H9 (cell line): ENCODE results near the gene APOA4. TPM values are rescaled to one million over a fixed set of nuclear protein-coding genes. Genes with fewer than 3 reads are reported as not detected.
A peak's percentile ranks its signal among the peaks of the same experiment; 100 is the strongest.
"Not testable (repeated sequence)": the region's sequence is repeated elsewhere in the genome, so short reads cannot be mapped to it uniquely, and the experiment has no call there.

Source experiments
- DNase-seq: peaks from one replicate; pipeline ENCODE4 v3.0.0-alpha.2; 2017
- H2AFZ ChIP-seq: one replicate; pipeline ENCODE4 v1.6.1; 2013; ENCODE audit warnings: mild to moderate bottlenecking, low read length, control low read depth, moderate library complexity
- H2AK5ac ChIP-seq: 2 replicates; pipeline ENCODE4 v1.6.1; 2013; ENCODE audit warnings: low read length, control low read depth, mixed read lengths; ENCODE audit not compliant: insufficient read length
- H2BK120ac ChIP-seq: one replicate; pipeline ENCODE4 v1.6.1; 2013; ENCODE audit warnings: low read depth, mild to moderate bottlenecking, low read length, control low read depth, inconsistent platforms; ENCODE audit not compliant: poor library complexity, severe bottlenecking
- H2BK12ac ChIP-seq: 2 replicates; pipeline ENCODE4 v1.6.1; 2013; ENCODE audit warnings: low read length, control low read depth, mixed read lengths, low read depth; ENCODE audit not compliant: insufficient read length
- H2BK15ac ChIP-seq: 2 replicates; pipeline ENCODE4 v1.6.1; 2013; ENCODE audit warnings: low read depth, low read length, control low read depth
- H2BK20ac ChIP-seq: one replicate; pipeline ENCODE4 v1.6.1; 2013; ENCODE audit warnings: low read depth, mild to moderate bottlenecking, low read length, control low read depth, inconsistent platforms; ENCODE audit not compliant: poor library complexity, severe bottlenecking
- H2BK5ac ChIP-seq: 2 replicates; pipeline ENCODE4 v1.6.1; 2013; ENCODE audit warnings: low read length, control low read depth, mixed read lengths; ENCODE audit not compliant: insufficient read length
- H3K14ac ChIP-seq: 2 replicates; pipeline ENCODE4 v1.6.1; 2013; ENCODE audit warnings: low read length, control low read depth; ENCODE audit not compliant: insufficient read depth
- H3K18ac ChIP-seq: 2 replicates; pipeline ENCODE4 v1.6.1; 2013; ENCODE audit warnings: low read depth, mild to moderate bottlenecking, mixed read lengths, low read length, control low read depth; ENCODE audit not compliant: insufficient read length
- H3K23ac ChIP-seq: 2 replicates; pipeline ENCODE4 v1.6.1; 2013; ENCODE audit warnings: low read length, control low read depth, mixed read lengths, low read depth; ENCODE audit not compliant: insufficient read length
- H3K23me2 ChIP-seq: 2 replicates; pipeline ENCODE4 v1.6.1; 2013; ENCODE audit warnings: low read depth, mild to moderate bottlenecking, mixed read lengths, low read length, control low read depth; ENCODE audit not compliant: insufficient read length, poor library complexity, severe bottlenecking
- H3K27ac ChIP-seq: 2 replicates; pipeline ENCODE4 v1.5.1; 2013; ENCODE audit warnings: low read length, control low read depth, mixed read lengths, low read depth; ENCODE audit not compliant: insufficient read length
- H3K27me3 ChIP-seq: 2 replicates; pipeline ENCODE4 v1.6.1; 2013; ENCODE audit warnings: low read length, control low read depth, inconsistent platforms; ENCODE audit not compliant: insufficient read depth
- H3K4ac ChIP-seq: 2 replicates; pipeline ENCODE4 v1.6.1; 2013; ENCODE audit warnings: low read depth, mild to moderate bottlenecking, control low read depth, inconsistent platforms, low read length, moderate library complexity
- H3K4me1 ChIP-seq: 2 replicates; pipeline ENCODE4 v1.6.1; 2013; ENCODE audit warnings: low read length, control low read depth, inconsistent platforms; ENCODE audit not compliant: insufficient read depth
- H3K4me2 ChIP-seq: 2 replicates; pipeline ENCODE4 v1.6.1; 2013; ENCODE audit warnings: low read length, control low read depth, mixed read lengths; ENCODE audit not compliant: insufficient read length, insufficient read depth
- H3K56ac ChIP-seq: 2 replicates; pipeline ENCODE4 v1.6.1; 2013; ENCODE audit warnings: low read depth, mild to moderate bottlenecking, mixed read lengths, low read length, control low read depth; ENCODE audit not compliant: insufficient read length
- H3K79me1 ChIP-seq: 2 replicates; pipeline ENCODE4 v1.6.1; 2013; ENCODE audit warnings: low read depth, mild to moderate bottlenecking, moderate library complexity, low read length, control low read depth, inconsistent platforms; ENCODE audit not compliant: insufficient read depth, poor library complexity, severe bottlenecking
- H3K79me2 ChIP-seq: 2 replicates; pipeline ENCODE4 v1.6.1; 2013; ENCODE audit warnings: low read length, control low read depth, inconsistent platforms; ENCODE audit not compliant: insufficient read depth
- H3K9ac ChIP-seq: 2 replicates; pipeline ENCODE4 v1.6.1; 2013; ENCODE audit warnings: low read length, control low read depth, mixed read lengths; ENCODE audit not compliant: insufficient read length; ENCODE audit errors: extremely low read depth
- H3K9me3 ChIP-seq: one replicate; pipeline ENCODE4 v1.6.1; 2013; ENCODE audit warnings: low read depth, low read length, inconsistent platforms; ENCODE audit not compliant: control insufficient read depth
- H3T11ph ChIP-seq: one replicate; pipeline ENCODE4 v1.6.1; 2013; ENCODE audit warnings: mild to moderate bottlenecking, low read length, control low read depth, inconsistent platforms
- H4K20me1 ChIP-seq: one replicate; pipeline ENCODE4 v1.6.1; 2013; ENCODE audit not compliant: control insufficient read depth, insufficient read length, insufficient read depth
- H4K5ac ChIP-seq: 2 replicates; pipeline ENCODE4 v1.6.1; 2013; ENCODE audit warnings: low read depth, mild to moderate bottlenecking, mixed read lengths, low read length, control low read depth; ENCODE audit not compliant: insufficient read length
- H4K8ac ChIP-seq: replicated peaks from 2 replicates; pipeline ENCODE4 v1.6.1; 2013; ENCODE audit warnings: low read length, control low read depth, mixed read lengths, low read depth; ENCODE audit not compliant: insufficient read length
- H4K91ac ChIP-seq: 2 replicates; pipeline ENCODE4 v1.6.1; 2013; ENCODE audit warnings: low read depth, mild to moderate bottlenecking, moderate library complexity, mixed read lengths, low read length, control low read depth; ENCODE audit not compliant: insufficient read length
- H3K27ac Mint-ChIP-seq, 3 experiments: 2 replicates in 2 of 3; 3 replicates in 1 of 3; pipeline ENCODE4 v1.8.0; 2020 to 2021; ENCODE audit warnings: mixed read lengths in 3 of 3, mild to moderate bottlenecking in 1 of 3, moderate library complexity in 1 of 3
- H3K27me3 Mint-ChIP-seq: 2 replicates; pipeline ENCODE4 v1.8.0; 2021; ENCODE audit warnings: low read depth, mild to moderate bottlenecking, moderate library complexity, mixed read lengths
- H3K36me3 Mint-ChIP-seq, 3 experiments: 2 replicates in 2 of 3; 3 replicates in 1 of 3; pipeline ENCODE4 v1.8.0; 2020 to 2021; ENCODE audit warnings: low read depth in 3 of 3, mixed read lengths in 3 of 3; ENCODE audit not compliant: insufficient read depth in 1 of 3
- H3K4me1 Mint-ChIP-seq, 2 experiments: 2 replicates each; pipeline ENCODE4 v1.8.0; 2020; ENCODE audit warnings: mixed read lengths in 2 of 2
- H3K4me3 Mint-ChIP-seq, 2 experiments: 2 replicates in 1 of 2; 3 replicates in 1 of 2; pipeline ENCODE4 v1.8.0; 2020 to 2021; ENCODE audit warnings: mild to moderate bottlenecking in 2 of 2, mixed read lengths in 2 of 2, moderate library complexity in 1 of 2
- H3K9me3 Mint-ChIP-seq, 2 experiments: 2 replicates in 1 of 2; 3 replicates in 1 of 2; pipeline ENCODE4 v1.8.0; 2020; ENCODE audit warnings: mild to moderate bottlenecking in 2 of 2, mixed read lengths in 2 of 2, moderate library complexity in 1 of 2
- WGBS: extraction: QIAGEN DNeasy Blood & Tissue Kit; methylation state at CpG from one replicate; pipeline ENCODE4 v1.1.7; 2013; ENCODE audit warnings: missing lambda C conversion rate, low lambda C conversion rate, mixed read lengths; ENCODE audit not compliant: insufficient read length; ENCODE audit errors: extremely low coverage; 5-methylcytosine and 5-hydroxymethylcytosine counted together
- total RNA-seq: library from RNA; stranded (reverse); gene quantifications from 2 replicates; pipeline ENCODE4 v1.2.1, GENCODE V29; 2021
- TF ChIP-seq, protein P1 (sequence below): fragments of 200-600 bp; sonication (generic); conservative IDR thresholded peaks from 3 replicates; pipeline ENCODE4 v1.8.0; 2021; ENCODE audit warnings: antibody characterized with exemption, mild to moderate bottlenecking

The APOA4 gene
- total RNA-seq, 1 experiment from 2014 or later: not detected

DNA sequence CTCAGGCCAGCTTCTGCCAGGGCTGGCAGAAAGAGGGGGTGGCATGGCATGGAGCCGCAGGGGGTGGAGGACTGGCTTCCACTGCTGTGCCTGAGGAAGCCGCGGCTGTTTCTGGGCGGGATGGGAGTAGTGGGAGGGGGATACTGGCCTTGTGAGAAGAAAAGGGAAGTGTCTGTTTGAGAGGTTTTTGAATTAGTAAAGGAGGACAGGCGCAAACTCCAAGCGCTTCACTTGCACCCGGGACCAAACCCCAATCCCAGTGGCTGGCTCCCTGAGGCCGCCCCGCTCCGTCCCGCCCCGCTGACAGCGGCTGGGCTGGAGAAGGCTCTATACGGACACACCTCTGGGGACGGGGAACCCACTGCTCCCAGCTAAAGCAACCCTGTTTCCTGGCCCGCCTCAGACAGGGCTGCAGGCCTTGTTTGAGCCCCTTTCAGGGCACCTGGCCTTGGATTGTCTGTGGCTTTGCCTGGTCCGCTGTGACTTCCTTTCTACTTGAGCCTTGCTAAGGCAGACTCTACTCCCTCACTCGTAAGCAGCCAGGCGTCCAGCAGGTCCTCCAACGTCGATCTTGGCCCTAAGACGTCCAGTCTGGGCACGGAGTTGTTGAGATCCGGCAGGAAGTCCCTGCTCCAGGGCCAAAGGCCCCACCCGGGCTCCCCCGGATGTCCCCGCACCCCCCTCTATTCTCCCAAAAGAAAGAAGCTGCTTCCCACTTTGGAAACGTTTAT, 12.1 kb upstream of the APOA4 start:
- Histone ChIP-seq H3K27me3 (no peaks in the 10 kb centered on the region), H2BK15ac (no peak overlapping the region), H4K8ac (no peak overlapping the region), H3K4me1 (no peaks in the 10 kb centered on the region), H3K14ac (peak overlapping the region; percentile 54), H3K56ac (no peak overlapping the region), H2AFZ (no peak overlapping the region), H3K9me3 (no peaks in the 10 kb centered on the region), H3K18ac (no peak overlapping the region), H3K27ac (no peak overlapping the region), H3T11ph (no peak overlapping the region), H3K79me1 (no peaks in the 10 kb centered on the region), H2BK20ac (no peak overlapping the region), H3K4me2 (peak overlapping the region; percentile 74), H3K9ac (no peak overlapping the region), H2BK120ac (no peak overlapping the region), H4K91ac (no peak overlapping the region), H3K23me2 (peaks cover 6% of the 10 kb centered on the region), H2BK5ac (no peak overlapping the region), H2BK12ac (no peak overlapping the region), H3K4ac (no peak overlapping the region), H4K5ac (no peak overlapping the region), H4K20me1 (no peaks in the 10 kb centered on the region), H2AK5ac (no peak overlapping the region), H3K79me2 (no peaks in the 10 kb centered on the region), H3K23ac (no peak overlapping the region)
- peak overlapping the region; percentile 48 to 64; a peak in 4 of 5 replicates for H3K4me3 Mint-ChIP-seq
- DNase-seq: peak; percentile 56
- H3K27ac Mint-ChIP-seq: no peak overlapping the region
- H3K9me3 Mint-ChIP-seq: peaks cover 3 to 5% of the 10 kb centered on the region in 2 experiments; a peak in 3 of 5 replicates
- no CpG with 5 or more reads among the region's 28 CpGs for WGBS
- TF ChIP-seq, protein P1, sequence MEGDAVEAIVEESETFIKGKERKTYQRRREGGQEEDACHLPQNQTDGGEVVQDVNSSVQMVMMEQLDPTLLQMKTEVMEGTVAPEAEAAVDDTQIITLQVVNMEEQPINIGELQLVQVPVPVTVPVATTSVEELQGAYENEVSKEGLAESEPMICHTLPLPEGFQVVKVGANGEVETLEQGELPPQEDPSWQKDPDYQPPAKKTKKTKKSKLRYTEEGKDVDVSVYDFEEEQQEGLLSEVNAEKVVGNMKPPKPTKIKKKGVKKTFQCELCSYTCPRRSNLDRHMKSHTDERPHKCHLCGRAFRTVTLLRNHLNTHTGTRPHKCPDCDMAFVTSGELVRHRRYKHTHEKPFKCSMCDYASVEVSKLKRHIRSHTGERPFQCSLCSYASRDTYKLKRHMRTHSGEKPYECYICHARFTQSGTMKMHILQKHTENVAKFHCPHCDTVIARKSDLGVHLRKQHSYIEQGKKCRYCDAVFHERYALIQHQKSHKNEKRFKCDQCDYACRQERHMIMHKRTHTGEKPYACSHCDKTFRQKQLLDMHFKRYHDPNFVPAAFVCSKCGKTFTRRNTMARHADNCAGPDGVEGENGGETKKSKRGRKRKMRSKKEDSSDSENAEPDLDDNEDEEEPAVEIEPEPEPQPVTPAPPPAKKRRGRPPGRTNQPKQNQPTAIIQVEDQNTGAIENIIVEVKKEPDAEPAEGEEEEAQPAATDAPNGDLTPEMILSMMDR: no peak
- H3K27me3 Mint-ChIP-seq: peaks cover 22% of the 10 kb centered on the region
- peaks cover 32 to 35% of the 10 kb centered on the region in 2 experiments for H3K4me1 Mint-ChIP-seq
- no peaks in the 10 kb centered on the region; a peak in 1 of 7 replicates for H3K36me3 Mint-ChIP-seq

DNA sequence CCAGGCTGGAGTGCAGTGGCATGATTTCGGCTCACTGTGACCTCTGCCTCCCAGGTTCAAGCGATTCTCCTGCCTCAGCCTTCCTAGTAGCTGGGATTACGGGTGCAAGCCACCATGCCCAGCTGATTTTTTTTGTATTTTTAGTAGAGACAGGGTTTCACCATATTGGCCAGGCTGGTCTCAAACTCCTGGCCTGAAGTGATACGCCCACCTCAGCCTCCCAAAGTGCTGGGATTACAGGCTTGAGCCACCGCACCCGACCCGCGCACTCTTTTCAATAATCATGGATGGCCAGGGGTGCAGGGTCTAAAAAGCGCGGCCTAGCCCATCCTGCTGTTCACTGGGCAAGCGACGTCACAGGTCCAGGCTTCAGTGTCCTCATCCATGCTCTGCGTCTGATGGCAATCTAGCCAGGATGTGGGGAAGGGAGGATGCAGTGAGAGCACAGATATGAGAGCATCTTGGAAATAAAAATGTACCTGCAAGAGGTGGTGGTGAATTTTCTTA, 11.5 kb upstream of the APOA4 start:
- not testable (repeated sequence) for H3K4me1 ChIP-seq, H2AFZ ChIP-seq, H2BK120ac ChIP-seq, H3K4ac ChIP-seq, H2BK5ac ChIP-seq, H3K27ac Mint-ChIP-seq, H3T11ph ChIP-seq, DNase-seq, H3K79me1 ChIP-seq, H3K56ac ChIP-seq, H3K9ac ChIP-seq, H4K20me1 ChIP-seq, H3K9me3 Mint-ChIP-seq, H3K14ac ChIP-seq, H3K23ac ChIP-seq, H2BK15ac ChIP-seq, H3K18ac ChIP-seq, H4K91ac ChIP-seq, H3K23me2 ChIP-seq, H2BK20ac ChIP-seq, H4K8ac ChIP-seq, H3K9me3 ChIP-seq, H4K5ac ChIP-seq, H3K79me2 ChIP-seq, H3K36me3 Mint-ChIP-seq, H3K27me3 ChIP-seq, H2AK5ac ChIP-seq, H2BK12ac ChIP-seq, H3K27ac ChIP-seq
- H3K27me3 Mint-ChIP-seq: peaks cover 22% of the 10 kb centered on the region
- peak overlapping the region; percentile 8 to 25; a peak in 3 of 5 replicates for H3K4me3 Mint-ChIP-seq
- peak overlapping the region; percentile 74 for H3K4me2 ChIP-seq
- H3K4me1 Mint-ChIP-seq: peaks cover 25 to 29% of the 10 kb centered on the region in 2 experiments
- no CpG with 5 or more reads among the region's 13 CpGs for WGBS
